NCI-H187 (cell line): ENCODE results near the gene AFAP1.

ENCODE experiments used
- DNase-seq, 2 experiments: peaks; one replicate each; lab custom pipeline; 2025; lab: John Stamatoyannopoulos, UW

AFAP1 gene

GRCh38 chr4:7864685-7865084 is 75.0 kb downstream of the AFAP1 start:
- DNase-seq, result no peak

DNA sequence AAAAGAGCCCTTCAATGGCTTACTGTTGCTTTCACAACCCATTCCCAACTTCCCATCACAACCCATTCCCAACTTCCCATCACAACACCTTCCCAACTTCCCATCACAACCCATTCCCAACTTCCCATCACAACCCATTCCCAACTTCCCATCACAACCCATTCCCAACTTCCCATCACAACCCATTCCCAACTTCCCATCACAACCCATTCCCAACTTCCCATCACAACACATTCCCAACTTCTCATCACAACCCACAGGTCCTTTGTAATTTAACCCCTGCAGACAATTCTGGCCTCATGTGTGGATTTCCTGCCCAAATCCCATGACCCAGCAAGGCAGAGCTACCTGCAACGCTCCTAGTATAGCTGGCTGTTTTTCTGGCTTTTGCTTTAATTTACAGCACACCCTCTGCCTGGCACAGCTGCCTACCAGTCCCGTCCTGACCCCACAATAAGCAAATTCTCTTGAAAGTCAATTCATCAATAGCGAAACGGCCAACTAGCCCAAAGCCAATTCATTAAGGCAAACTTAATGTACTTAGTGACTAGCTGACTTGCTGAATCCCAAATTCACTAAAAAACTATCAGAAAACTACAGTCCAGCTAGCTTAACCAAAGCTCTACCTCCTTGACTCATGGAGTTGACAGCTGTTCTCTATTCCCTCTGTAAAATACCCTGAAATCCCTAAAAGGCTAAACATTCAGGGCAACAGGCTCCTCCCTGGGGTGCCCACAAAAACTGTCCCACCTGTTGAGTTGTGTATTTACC is 75.6 kb downstream of the AFAP1 start:
- no peak for DNase-seq

DNA sequence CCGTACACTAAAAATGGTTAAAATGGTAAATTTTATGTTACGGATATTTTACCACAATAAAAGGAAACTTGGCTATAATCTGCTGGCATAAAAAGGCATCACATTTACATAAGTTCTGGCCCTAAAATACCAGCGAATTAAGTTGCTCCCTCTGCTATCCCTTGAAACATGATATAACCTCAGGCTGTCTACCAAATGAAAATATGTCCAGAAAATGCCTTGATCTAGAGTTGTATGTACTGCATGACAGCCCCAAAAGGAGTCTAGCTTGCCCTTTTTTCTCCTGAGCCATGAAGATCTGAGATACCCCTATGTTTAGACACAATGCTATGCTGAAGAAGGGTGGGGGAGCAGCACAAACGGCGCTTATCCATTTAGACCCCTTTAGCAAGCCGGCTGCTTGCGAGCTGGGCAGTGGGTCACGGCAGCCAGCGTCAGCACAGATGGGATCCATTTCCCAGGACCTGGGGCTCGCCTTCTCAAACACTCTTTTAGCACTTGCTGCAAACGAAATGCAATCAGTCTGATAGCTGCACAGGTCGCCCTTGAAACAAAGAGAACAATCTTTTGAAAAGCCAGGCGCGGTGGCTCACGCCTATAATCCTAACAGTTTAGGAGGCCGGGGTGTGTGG is 77.0 kb downstream of the AFAP1 start:
- DNase-seq, result no peak

GRCh38 chr4:7861440-7861881 is 78.2 kb downstream of the AFAP1 start:
- no peak for DNase-seq

GRCh38 chr4:7860600-7861163 is 79.0 kb downstream of the AFAP1 start:
- no peak for DNase-seq

DNA sequence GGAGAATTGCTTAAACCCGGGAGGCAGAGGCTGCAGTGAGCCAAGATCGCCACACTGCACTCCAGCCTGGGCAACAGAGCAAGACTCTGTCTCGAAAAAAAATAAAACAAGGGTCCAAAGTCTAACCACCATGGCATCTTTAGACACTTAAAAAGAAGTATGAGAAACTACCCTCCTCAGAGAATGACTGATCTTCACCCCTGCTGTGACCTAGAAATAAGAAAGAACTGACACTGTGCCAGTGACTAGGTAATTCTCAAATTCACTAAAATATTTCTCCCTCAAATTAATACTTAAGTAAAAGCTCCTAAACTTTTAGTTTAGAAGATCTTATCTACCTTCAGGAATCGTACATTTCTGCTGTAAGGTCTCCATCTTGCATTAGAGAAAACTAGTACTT is 80.3 kb downstream of the AFAP1 start:
- DNase-seq, result no peak

- DNase-seq, result no peak
Measured at GRCh38 chr4:7858498-7858897, 81.2 kb downstream of the AFAP1 start.

- no peak for DNase-seq
Measured at GRCh38 chr4:7857993-7858392, 81.7 kb downstream of the AFAP1 start.

- no peak for DNase-seq
Measured at GRCh38 chr4:7857238-7857701, 82.4 kb downstream of the AFAP1 start.

- DNase-seq, result no peak
Measured at GRCh38 chr4:7855731-7856130, 83.9 kb downstream of the AFAP1 start.

DNA sequence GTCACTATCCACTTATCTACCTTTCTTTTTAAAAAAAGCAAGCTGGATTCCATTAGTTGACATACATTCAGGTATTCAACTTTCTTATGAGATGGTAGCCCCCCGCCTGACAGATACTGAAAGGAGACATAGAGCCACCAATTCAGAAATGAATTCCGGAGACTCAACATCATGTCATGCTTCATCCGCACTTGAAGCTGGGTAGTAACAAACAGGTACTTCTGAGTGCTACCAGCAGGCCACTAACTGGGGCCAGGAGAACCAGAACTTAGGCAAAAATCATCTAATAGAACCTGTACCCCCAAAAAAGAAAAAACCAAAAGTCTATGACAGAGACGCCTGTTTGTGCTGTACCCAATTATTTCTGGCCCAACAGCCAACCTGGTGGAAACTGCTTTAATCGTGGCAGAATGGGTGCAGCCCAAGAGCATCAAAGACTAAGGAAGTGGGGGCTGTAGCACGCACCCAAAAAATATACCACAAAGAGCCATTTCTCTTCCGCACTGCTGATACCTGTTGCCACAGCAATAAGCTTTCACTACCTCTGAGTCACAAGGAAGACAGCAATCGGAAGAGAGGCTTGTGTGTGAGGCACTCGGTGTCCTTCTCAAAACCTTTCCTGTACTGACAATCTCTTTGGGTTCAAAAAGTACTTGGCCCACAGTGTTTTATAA is 84.8 kb downstream of the AFAP1 start:
- DNase-seq, result no peak

- no peak for DNase-seq
Measured at GRCh38 chr4:7854216-7854615, 85.4 kb downstream of the AFAP1 start.

DNA sequence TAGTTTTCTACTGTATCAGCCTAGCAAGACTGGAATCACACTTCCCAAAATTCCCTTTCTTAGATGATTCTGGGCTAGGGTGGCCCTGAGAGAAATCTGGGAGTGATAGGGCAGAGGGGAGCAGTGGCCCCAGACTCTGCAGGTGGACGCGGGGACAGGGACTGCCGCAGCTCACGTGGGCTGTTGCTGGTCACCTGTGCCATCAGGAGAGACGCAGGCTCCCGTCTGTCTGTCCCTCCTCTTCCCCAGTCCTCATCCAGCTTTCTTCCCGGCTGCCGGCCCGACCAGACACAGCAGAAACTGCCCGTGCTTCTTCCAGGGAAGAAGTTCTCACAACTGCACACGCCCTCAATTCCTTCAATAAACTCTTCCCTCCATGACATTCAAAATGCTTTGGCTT is 86.4 kb downstream of the AFAP1 start:
- no peak for DNase-seq

GRCh38 chr4:7852568-7853185 is 87.0 kb downstream of the AFAP1 start:
- no peak for DNase-seq

DNA sequence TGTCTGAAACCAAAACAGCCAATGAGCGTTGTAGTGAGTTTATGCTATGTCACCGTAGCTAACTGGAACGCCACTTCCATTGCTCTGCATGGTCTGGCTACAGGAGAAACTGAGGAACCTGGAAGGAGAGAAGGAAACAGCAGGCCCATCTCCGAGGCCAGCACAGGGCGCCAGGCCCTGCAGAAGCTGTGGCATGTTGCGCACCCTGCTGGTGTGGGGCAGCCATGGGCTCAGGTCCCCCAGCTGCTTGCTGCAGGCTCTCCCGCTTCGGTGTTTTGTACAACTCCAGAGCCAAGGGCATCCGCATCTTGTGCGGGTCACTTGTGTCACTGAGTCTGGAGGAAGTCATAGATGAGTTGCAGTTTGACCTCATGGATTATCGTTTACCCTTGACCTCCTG is 89.2 kb downstream of the AFAP1 start:
- no peak for DNase-seq

DNA sequence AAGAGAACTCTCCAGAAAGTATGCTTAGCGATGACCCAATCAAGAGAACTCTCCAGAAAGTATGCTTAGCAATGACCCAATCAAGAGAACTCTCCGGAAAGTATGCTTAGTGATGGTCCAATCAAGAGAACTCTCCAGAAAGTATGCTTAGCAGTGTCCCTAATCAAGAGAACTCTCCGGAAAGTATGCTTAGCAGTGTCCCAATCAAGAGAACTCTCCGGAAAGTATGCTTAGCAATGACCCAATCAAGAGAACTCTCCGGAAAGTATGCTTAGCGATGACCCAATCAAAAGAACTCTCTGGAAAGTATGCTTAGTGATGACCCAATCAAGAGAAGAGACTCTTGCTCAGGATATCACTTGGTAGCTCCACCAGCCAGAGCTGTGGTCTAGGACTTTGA is 92.5 kb downstream of the AFAP1 start:
- no peak for DNase-seq

GRCh38 chr4:7845493-7846128 is 94.0 kb downstream of the AFAP1 start:
- DNase-seq, result no peak

DNA sequence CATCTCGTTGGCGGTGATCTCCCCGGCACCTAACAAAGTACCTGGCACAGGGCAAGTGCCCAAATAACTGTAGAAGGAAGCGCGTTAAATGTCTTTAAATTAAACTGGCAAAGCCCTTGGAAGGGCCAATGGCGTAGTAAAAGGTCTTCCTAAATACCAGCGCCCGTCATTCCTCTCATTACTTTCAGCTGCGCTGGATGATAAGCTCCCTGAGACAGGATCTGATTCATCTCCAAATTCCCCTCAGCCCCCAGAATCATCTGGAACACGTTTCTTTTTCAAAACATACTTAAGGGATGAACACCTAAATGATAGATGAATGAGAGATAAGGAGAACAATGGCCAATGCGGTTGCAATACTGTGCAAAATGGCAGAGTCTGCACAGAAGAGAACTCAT is 95.1 kb downstream of the AFAP1 start:
- no peak for DNase-seq

DNA sequence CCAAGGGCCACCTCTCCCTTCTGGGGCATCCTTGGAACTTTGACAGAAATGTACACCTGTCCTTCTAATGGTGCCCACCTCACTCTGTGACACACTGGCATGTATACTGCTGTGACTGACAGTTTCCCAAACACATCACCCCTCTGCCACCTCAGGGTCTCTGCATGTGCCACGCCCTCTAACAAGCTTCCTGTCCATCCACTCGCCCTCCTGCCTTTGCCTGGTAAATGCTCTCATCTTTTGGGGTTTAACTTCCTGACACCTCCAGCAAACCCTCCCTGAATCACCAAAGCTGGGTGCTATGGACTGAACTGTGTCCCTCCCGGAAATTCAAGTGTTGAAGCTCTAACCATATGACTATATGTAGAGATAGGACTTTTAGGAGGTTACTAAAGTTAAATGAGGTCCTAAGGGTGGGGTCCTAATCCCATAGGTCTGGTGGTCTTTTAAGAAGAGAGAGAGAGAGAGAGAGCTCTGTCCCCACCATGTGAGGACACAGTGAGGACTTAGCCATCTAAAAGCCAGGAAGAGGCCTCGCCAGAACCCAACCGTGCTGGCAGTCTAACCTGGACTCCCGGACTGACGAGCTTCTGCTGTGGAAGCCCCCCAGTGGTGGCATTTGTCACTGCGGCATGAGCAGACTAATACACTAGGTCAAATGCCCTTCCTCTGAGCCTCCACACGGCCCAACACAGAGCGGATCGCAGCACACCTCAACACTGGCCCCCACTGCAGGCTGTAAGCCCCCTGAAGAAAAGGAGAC is 95.6 kb downstream of the AFAP1 start:
- DNase-seq, result no peak

- no peak for DNase-seq
Measured at GRCh38 chr4:7842384-7843279, 97.0 kb downstream of the AFAP1 start.
